Breast epithelium (tissue), 4 donors: ENCODE data around the gene REM1. TPM values are rescaled to one million over a fixed set of nuclear protein-coding genes. Genes with fewer than 3 reads are reported as not detected.

Experiments
- DNase-seq, 2 donors: peaks; one replicate each; pipeline ENCODE4 v3.0.0-alpha.2; 2019; ENCODE audit warnings: low spot score in 2 of 2
- H3K27ac ChIP-seq, 2 donors: fragments of 200-600 bp; sonication (generic) in 1 of 2; one replicate each; pipeline ENCODE4 v1.5.1; 2016 to 2019; ENCODE audit warnings: mild to moderate bottlenecking in 1 of 2
- H3K27me3 ChIP-seq, 2 donors: fragments of 200-600 bp; sonication (generic) in 1 of 2; one replicate each; pipeline versions ENCODE4 v1.5.1 to v1.6.0; 2017 to 2019; ENCODE audit warnings: control low read depth in 1 of 2, mild to moderate bottlenecking in 1 of 2
- H3K36me3 ChIP-seq: fragments of 200-600 bp; one replicate; pipeline ENCODE4 v1.5.1; 2019
- H3K4me1 ChIP-seq, 2 donors: fragments of 200-600 bp; sonication (generic); one replicate each; pipeline ENCODE4 v1.5.1; 2016 to 2019; ENCODE audit warnings: control low read depth in 1 of 2
- H3K4me3 ChIP-seq, 3 donors: fragments of 200-600 bp; sonication (generic); 1 replicate in 2 of 3; 2 replicates in 1 of 3; pipeline ENCODE4 v1.5.1; 2016 to 2019; ENCODE audit warnings: mild to moderate bottlenecking in 3 of 3, moderate library complexity in 2 of 3
- H3K9me3 ChIP-seq, 2 donors: fragments of 200-600 bp; sonication (generic) in 1 of 2; one replicate each; pipeline ENCODE4 v1.5.1; 2016 to 2019; ENCODE audit warnings: control low read depth in 1 of 2
- POLR2A ChIP-seq: fragments of 450-650 bp; IDR thresholded peaks from one replicate; pipeline ENCODE4 v1.6.1; 2016; ENCODE audit warnings: antibody characterized with exemption, mild to moderate bottlenecking, moderate library complexity
- POLR2AphosphoS5 ChIP-seq, 3 donors: sonication (generic); formaldehyde crosslinking; IDR thresholded peaks; one replicate each; pipeline ENCODE4 v1.6.1; 2017; ENCODE audit warnings: antibody characterized with exemption in 3 of 3
- intact Hi-C: fragments of 100-400 bp; cut with DNase I; formaldehyde crosslinking; loops from one replicate; pipeline ENCODE4 v1.15.1; 2023; ENCODE audit warnings: low total_unique reads
- total RNA-seq, 3 donors: library from RNA; depleted of rRNA; stranded (reverse); fragments of >200 nt; gene quantifications; one replicate each; pipeline ENCODE4 v1.1.0, GENCODE V29; 2016
- TF ChIP-seq, protein P1 (sequence below), 3 donors: fragments of 450-650 bp; IDR thresholded peaks; one replicate each; pipeline ENCODE4 v1.5.1; 2016 to 2017; ENCODE audit warnings: antibody characterized with exemption in 3 of 3, mild to moderate bottlenecking in 3 of 3, moderate library complexity in 3 of 3

REM1 gene
- total RNA-seq, 3 donors from 2014 or later, result 3.2 to 3.9 (median 3.4) TPM

DNA sequence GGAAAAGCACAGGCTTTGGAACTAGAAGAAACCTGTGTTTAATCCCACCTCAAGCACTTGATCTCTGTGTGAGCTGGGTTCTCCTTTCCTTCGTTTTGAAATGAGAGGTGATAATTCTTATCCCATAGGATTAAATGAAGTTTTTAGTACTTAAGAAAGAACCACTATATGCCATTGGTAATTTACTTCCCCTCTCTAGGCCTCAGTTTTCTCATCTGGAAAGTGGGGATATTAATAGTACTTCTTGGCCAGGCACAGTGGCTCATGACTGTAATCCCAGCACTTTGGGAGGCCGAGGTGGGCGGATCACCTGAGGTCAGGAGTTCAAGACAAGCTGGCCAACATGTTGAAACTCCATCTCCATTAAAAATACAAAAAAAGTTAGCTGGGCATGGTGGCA, 14.1 kb downstream of the REM1 start:
- intact Hi-C loops, result no loop called here
- Histone ChIP-seq H3K27me3 (no peaks in the 10 kb centered on the region), H3K4me3 (no peak overlapping the region), H3K4me1 (no peaks in the 10 kb centered on the region), H3K27ac (no peak overlapping the region), H3K36me3 (no peaks in the 10 kb centered on the region), H3K9me3 (no peaks in the 10 kb centered on the region)
- TF ChIP-seq POLR2AphosphoS5 (IDR thresholded peaks at IDR 0.05) (no peak), POLR2A (no peak)
- TF ChIP-seq, protein P1, sequence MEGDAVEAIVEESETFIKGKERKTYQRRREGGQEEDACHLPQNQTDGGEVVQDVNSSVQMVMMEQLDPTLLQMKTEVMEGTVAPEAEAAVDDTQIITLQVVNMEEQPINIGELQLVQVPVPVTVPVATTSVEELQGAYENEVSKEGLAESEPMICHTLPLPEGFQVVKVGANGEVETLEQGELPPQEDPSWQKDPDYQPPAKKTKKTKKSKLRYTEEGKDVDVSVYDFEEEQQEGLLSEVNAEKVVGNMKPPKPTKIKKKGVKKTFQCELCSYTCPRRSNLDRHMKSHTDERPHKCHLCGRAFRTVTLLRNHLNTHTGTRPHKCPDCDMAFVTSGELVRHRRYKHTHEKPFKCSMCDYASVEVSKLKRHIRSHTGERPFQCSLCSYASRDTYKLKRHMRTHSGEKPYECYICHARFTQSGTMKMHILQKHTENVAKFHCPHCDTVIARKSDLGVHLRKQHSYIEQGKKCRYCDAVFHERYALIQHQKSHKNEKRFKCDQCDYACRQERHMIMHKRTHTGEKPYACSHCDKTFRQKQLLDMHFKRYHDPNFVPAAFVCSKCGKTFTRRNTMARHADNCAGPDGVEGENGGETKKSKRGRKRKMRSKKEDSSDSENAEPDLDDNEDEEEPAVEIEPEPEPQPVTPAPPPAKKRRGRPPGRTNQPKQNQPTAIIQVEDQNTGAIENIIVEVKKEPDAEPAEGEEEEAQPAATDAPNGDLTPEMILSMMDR (IDR thresholded peaks at IDR 0.05), result no peak
- no peak for DNase-seq

DNA sequence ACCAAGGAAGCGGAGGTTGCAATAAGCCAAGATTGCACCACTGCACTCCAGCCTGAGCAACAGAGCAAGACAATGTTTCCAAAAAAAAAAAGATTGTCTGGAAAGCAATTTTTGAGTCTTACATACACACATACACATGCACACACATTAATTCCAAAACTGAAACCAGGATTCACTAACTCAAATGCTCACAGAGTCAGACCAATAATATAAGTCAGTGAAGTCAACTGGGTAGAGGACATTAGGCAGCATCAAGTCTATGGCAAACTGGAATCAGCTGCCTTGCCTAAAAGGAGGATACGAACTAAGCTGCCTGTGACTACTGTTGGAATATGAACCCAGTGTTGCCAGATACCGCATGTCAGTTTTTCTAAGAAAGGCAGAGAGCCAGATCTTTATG, 15.7 kb downstream of the REM1 start:
- no peak overlapping the region for H3K4me3 ChIP-seq
- H3K27ac ChIP-seq, result no peak overlapping the region
- DNase-seq, result no peak
- H3K27me3 ChIP-seq, result no peaks in the 10 kb centered on the region
- H3K36me3 ChIP-seq, result no peaks in the 10 kb centered on the region
- no peaks in the 10 kb centered on the region for H3K4me1 ChIP-seq
- intact Hi-C loops, result no loop called here
- H3K9me3 ChIP-seq, result no peaks in the 10 kb centered on the region
- TF ChIP-seq POLR2AphosphoS5 (IDR thresholded peaks at IDR 0.05) (no peak), POLR2A (no peak)
- TF ChIP-seq, protein P1 (IDR thresholded peaks at IDR 0.05), result no peak

DNA sequence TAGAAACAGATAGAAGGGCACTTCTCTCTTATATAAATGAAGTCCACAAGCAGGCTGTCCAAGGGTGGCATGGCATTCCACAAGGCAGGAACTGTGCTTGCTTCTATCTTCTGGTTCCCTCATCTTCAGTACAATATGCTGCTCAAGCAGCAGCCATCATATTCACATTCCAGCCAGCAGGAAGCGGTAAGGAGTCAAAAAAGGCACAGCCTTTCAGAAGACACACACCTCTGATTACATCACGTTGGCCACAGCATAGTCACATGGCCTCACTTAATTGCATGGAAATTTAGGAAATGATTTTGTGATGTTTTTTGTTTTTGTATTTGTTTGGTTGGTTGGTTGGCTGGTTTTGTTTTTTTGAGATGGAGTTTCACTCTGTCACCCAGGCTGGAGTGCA, 19.0 kb downstream of the REM1 start:
- H3K9me3 ChIP-seq, result no peaks in the 10 kb centered on the region
- H3K4me3 ChIP-seq, result no peak overlapping the region
- TF ChIP-seq, protein P1 (IDR thresholded peaks at IDR 0.05), result peak in 1 of 3 donors; percentile 16
- no peak for TF ChIP-seq POLR2AphosphoS5 (IDR thresholded peaks at IDR 0.05)
- no peaks in the 10 kb centered on the region for H3K4me1 ChIP-seq
- DNase-seq, result no peak
- intact Hi-C loops, result no loop called here
- no peaks in the 10 kb centered on the region for H3K36me3 ChIP-seq
- no peak overlapping the region for H3K27ac ChIP-seq
- H3K27me3 ChIP-seq, result no peaks in the 10 kb centered on the region

DNA sequence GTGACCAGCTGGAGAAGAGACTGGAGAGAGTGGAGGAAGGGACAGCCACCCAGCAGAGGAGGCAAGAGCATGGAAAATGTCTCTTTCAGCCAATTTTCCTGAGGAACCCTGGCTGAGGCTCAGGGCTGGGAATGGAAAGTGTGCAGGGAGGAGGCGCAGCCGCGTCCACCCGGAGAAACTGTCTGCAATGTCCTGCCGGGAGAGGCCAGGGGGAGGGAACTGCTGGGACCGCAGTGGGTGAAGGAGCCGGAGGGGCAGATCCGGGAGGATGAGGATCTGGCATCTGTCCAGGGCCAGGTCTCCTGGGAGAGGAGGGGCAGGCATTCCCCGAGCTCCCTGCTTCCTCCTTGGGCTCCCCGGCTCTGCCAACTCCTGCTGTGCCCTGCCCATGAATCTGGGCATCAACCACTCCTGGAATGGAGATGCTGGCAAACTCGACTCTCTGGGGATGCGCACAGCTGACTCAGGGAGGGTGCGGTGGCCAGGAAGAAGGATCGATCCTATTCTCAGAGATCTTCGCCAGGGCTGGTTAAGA, 21.7 kb downstream of the REM1 start:
- H3K36me3 ChIP-seq, result no peaks in the 10 kb centered on the region
- no peak for TF ChIP-seq POLR2A
- TF ChIP-seq, protein P1 (IDR thresholded peaks at IDR 0.05), result no peak
- peak in 1 of 3 donors; percentile 16 for TF ChIP-seq POLR2AphosphoS5 (IDR thresholded peaks at IDR 0.05)
- peak overlapping the region in 2 of 3 donors; percentile 16 to 55 for H3K4me3 ChIP-seq
- H3K4me1 ChIP-seq, result no peaks in the 10 kb centered on the region
- H3K9me3 ChIP-seq, result no peaks in the 10 kb centered on the region
- peak overlapping the region in 1 of 2 donors; percentile 69 for H3K27ac ChIP-seq
- intact Hi-C loops, result no loop called here
- H3K27me3 ChIP-seq, result no peaks in the 10 kb centered on the region
- peak; percentile 20 to 68 for DNase-seq

DNA sequence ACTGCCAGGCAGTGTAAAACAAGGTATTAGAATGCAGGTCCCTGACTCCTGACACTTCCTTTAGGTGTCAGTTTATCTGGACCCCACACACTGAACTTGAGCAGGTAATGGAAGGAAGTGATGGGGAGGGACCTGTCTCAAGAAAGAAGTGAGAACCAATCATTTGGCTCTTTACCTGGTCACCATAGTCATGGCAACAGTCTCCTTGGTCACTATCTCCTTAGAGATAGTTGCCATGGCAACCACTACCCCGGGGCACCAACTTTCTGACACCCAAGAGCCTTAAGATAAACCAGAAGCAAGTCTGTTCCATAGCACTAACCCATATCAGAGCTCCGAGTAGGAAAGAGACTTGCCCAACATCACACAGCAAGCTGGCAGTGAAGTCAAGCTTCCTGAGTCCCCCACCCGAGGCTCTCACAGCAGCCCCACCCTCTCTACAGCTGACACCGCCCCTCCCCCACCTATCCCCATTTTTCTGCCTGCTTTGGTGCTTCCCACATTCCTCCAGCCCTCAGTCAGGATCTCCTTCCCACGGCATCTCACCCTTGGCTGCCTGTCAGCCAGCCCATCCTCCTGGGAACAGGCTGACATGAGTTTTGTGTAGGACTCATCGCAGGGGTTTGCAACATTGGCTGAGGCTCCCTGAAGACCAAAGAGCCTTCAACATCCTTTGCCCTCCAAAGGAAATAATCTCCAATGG, 22.9 kb downstream of the REM1 start:
- intact Hi-C loops, result no loop called here
- Histone ChIP-seq H3K27ac (peak overlapping the region in 1 of 2 donors; percentile 69), H3K4me1 (no peaks in the 10 kb centered on the region), H3K27me3 (no peaks in the 10 kb centered on the region), H3K4me3 (no peak overlapping the region), H3K36me3 (no peaks in the 10 kb centered on the region), H3K9me3 (no peaks in the 10 kb centered on the region)
- TF ChIP-seq POLR2AphosphoS5 (IDR thresholded peaks at IDR 0.05) (no peak), POLR2A (no peak)
- TF ChIP-seq, protein P1 (IDR thresholded peaks at IDR 0.05), result no peak
- no peak for DNase-seq
